Endothelial cell of umbilical vein (primary cell): ENCODE measurements around the gene NSG2. TPM values are rescaled to one million over a fixed set of nuclear protein-coding genes. Genes with fewer than 3 reads are reported as not detected.

Experiments
- BruUV-seq: library from RNA; stranded (reverse); fragments of 400-500 nt; replicated peaks from 2 replicates; lab custom pipeline; 2021; lab: Mats Ljungman, UMichigan
- CTCF ChIA-PET: fragments of 300-600, 350-600 bp; sonication (Branson Sonifier 250); formaldehyde crosslinking; loops from one replicate; lab custom pipeline; 2021; ENCODE audit warnings: antibody characterized with exemption, inconsistent platforms; lab: Charles Lee
- POLR2A ChIA-PET: fragments of 300-600, 350-600 bp; sonication (Branson Sonifier 250); formaldehyde crosslinking; loops from one replicate; lab custom pipeline; 2021; ENCODE audit warnings: antibody characterized with exemption, inconsistent platforms; lab: Charles Lee
- DNase-seq: peaks from one replicate; pipeline ENCODE4 v3.0.0-alpha.2; 2011; ENCODE audit warnings: low read depth, low spot score
- FAIRE-seq: peaks from 2 replicates; lab custom pipeline; 2011; peaks lifted over from hg19 to GRCh38; lab: Jason Lieb, UNC
- H2AFZ ChIP-seq: 2 replicates; pipeline ENCODE4 v1.6.0; 2012; ENCODE audit warnings: low read depth, low read length, control low read depth, inconsistent platforms
- H3K27ac ChIP-seq: 2 replicates; pipeline ENCODE4 v1.5.1; 2011; ENCODE audit warnings: low read depth, mild to moderate bottlenecking, control low read depth, low read length, moderate library complexity; ENCODE audit not compliant: insufficient read depth
- H3K27me3 ChIP-seq, 2 experiments: 2 replicates each; pipeline versions ENCODE4 v1.6.0 to v1.6.1; 2011; ENCODE audit warnings: low read length in 2 of 2, mixed read lengths in 1 of 2; ENCODE audit not compliant: control insufficient read depth in 2 of 2, insufficient read depth in 2 of 2
- H3K36me3 ChIP-seq, 2 experiments: 2 replicates in 1 of 2; 3 replicates in 1 of 2; pipeline ENCODE4 v1.5.1; 2011; ENCODE audit warnings: low read length in 2 of 2, mild to moderate bottlenecking in 1 of 2, moderate library complexity in 1 of 2; ENCODE audit not compliant: control insufficient read depth in 2 of 2, insufficient read depth in 2 of 2; ENCODE audit errors: extremely low read depth in 1 of 2
- H3K4me1 ChIP-seq: 3 replicates; pipeline ENCODE4 v1.5.1; 2011; ENCODE audit warnings: mild to moderate bottlenecking, low read length; ENCODE audit not compliant: control insufficient read depth, insufficient read depth; ENCODE audit errors: extremely low read depth
- H3K4me2 ChIP-seq: 2 replicates; pipeline ENCODE4 v1.6.1; 2011; ENCODE audit warnings: low read length, control low read depth, mixed read lengths; ENCODE audit not compliant: insufficient read depth
- H3K4me3 ChIP-seq, 3 experiments: fragments of 200-600 bp in 1 of 3; sonication (generic), shearing (Covaris generic) in 1 of 3; replicated peaks in 1 of 3; 2 replicates each; pipeline ENCODE4 v1.5.1; 2011 to 2016; ENCODE audit warnings: control low read depth in 3 of 3, low read length in 3 of 3, mild to moderate bottlenecking in 2 of 3, inconsistent platforms in 1 of 3, low read depth in 1 of 3, moderate library complexity in 1 of 3; ENCODE audit not compliant: insufficient read depth in 1 of 3
- H3K79me2 ChIP-seq: 2 replicates; pipeline ENCODE4 v1.6.0; 2012; ENCODE audit warnings: low read length, inconsistent platforms; ENCODE audit not compliant: control insufficient read depth, insufficient read depth
- H3K9ac ChIP-seq: replicated peaks from 2 replicates; pipeline ENCODE3; 2011; ENCODE audit warnings: low read length, control low read depth; ENCODE audit not compliant: insufficient read depth; ENCODE audit errors: extremely low read depth
- H3K9me1 ChIP-seq: replicated peaks from 3 replicates; pipeline ENCODE4 v1.6.0; 2011; ENCODE audit warnings: mild to moderate bottlenecking, low read length; ENCODE audit not compliant: control insufficient read depth, insufficient read depth; ENCODE audit errors: extremely low read depth
- H3K9me3 ChIP-seq: replicated peaks from 2 replicates; pipeline ENCODE4 v1.5.1; 2012; ENCODE audit warnings: low read length, inconsistent platforms; ENCODE audit not compliant: control insufficient read depth, insufficient read depth
- H4K20me1 ChIP-seq: replicated peaks from 2 replicates; pipeline ENCODE3; 2011; ENCODE audit warnings: mild to moderate bottlenecking, low read length; ENCODE audit not compliant: control insufficient read depth, insufficient read depth; ENCODE audit errors: extremely low read depth
- EZH2 ChIP-seq: IDR thresholded peaks from 2 replicates; pipeline ENCODE4 v1.6.1; 2012; ENCODE audit warnings: borderline replicate concordance, low read depth, mild to moderate bottlenecking, moderate library complexity, low read length, inconsistent platforms; ENCODE audit not compliant: severe bottlenecking
- FOS ChIP-seq: IDR thresholded peaks from 2 replicates; pipeline ENCODE4 v1.6.1; 2011; ENCODE audit warnings: mild to moderate bottlenecking, low read length, moderate library complexity, borderline replicate concordance; ENCODE audit not compliant: insufficient read depth
- GATA2 ChIP-seq: IDR thresholded peaks from 2 replicates; pipeline ENCODE4 v1.7.0; 2011; ENCODE audit warnings: low read depth, mild to moderate bottlenecking, moderate library complexity, mixed read lengths, low read length; ENCODE audit not compliant: insufficient read length, insufficient read depth
- JUN ChIP-seq: IDR thresholded peaks from 2 replicates; pipeline ENCODE4 v1.6.1; 2011; ENCODE audit warnings: borderline replicate concordance, low read depth; ENCODE audit not compliant: insufficient read length, insufficient read depth
- MYC ChIP-seq: IDR thresholded peaks from one replicate; pipeline ENCODE4 v1.6.1; 2011; ENCODE audit warnings: mild to moderate bottlenecking, low read depth, low read length
- POLR2AphosphoS5 ChIP-seq: IDR thresholded peaks from 2 replicates; pipeline ENCODE4 v1.6.1; 2012; ENCODE audit warnings: low read depth, mild to moderate bottlenecking, control low read depth, low read length, moderate library complexity; ENCODE audit not compliant: insufficient read depth
- dilution Hi-C: fragments of 300-500 bp; cut with MboI; formaldehyde crosslinking; loops from one replicate; pipeline ENCODE4 v1.15.0; 2019; ENCODE audit warnings: low sequenced_read_pairs; ENCODE audit not compliant: extremely low pct_ligation_motif_present
- intact Hi-C: fragments of 100-400 bp; cut with micrococcal nuclease; formaldehyde crosslinking; loops from one replicate; pipeline ENCODE4 v1.10.0; 2022
- polyA plus RNA-seq, 4 experiments: library from polyadenylated mRNA; depleted of rRNA in 3 of 4; stranded (reverse) in 3 of 4; unstranded in 1 of 4; fragments of >200 nt; gene quantifications; 2 replicates each; pipeline versions ENCODE4 v1.2.1 to v1.2.3, GENCODE V29; 2011 to 2012; ENCODE audit warnings: missing spikeins in 1 of 4
- total RNA-seq: library from RNA; stranded (reverse); gene quantifications from 2 replicates; pipeline ENCODE4 v1.2.3, GENCODE V29; 2021
- TF ChIP-seq, protein P1 (sequence below), 2 donors: IDR thresholded peaks; 1 replicate in 1 of 2; 2 replicates in 1 of 2; pipeline ENCODE4 v1.5.1; 2011; ENCODE audit warnings: low read length in 2 of 2, mild to moderate bottlenecking in 2 of 2, moderate library complexity in 2 of 2, control low read depth in 1 of 2, inconsistent platforms in 1 of 2, low read depth in 1 of 2; ENCODE audit not compliant: insufficient read depth in 1 of 2; ENCODE audit errors: extremely low read depth in 1 of 2

The NSG2 gene
- total and polyA plus RNA-seq, 2 donors (not counting 3 experiments of a cell fraction or from before 2014, with no cell fraction given), result not detected

DNA sequence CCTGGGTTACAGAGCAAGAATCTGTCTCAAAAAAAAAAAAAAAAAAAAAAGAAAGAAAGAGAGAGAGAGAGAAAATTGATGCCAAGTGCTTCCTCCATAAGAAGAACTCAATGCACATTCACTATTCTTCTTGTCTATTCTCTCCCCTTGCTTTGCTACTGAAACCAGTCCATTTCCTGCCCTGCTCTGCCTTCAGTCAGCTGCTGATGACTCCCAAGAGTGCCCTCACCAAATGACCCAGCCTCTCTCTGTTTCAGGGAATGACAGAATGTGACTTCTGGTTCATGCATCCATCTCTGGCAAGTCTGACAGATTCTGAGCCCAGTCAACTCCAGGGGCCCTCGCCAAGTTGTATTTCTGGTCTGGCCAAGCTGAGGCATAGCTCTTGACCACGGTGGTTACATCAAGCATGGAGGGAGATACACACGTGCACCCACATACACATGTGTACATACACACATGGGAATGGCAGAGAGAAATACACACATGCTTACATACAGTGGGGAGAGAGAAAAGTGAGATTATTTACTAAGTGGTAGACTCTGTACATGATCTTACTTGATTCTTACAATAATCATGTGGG, 106.2 kb downstream of the NSG2 start:
- Histone ChIP-seq H4K20me1 (no peaks in the 10 kb centered on the region), H3K4me2 (no peak overlapping the region), H2AFZ (no peak overlapping the region), H3K27ac (no peak overlapping the region), H3K79me2 (no peaks in the 10 kb centered on the region), H3K36me3 (no peaks in the 10 kb centered on the region), H3K27me3 (no peaks in the 10 kb centered on the region), H3K4me3 (no peak overlapping the region), H3K4me1 (no peaks in the 10 kb centered on the region), H3K9me3 (peaks cover 4% of the 10 kb centered on the region), H3K9me1 (no peaks in the 10 kb centered on the region), H3K9ac (no peak overlapping the region)
- dilution Hi-C loops, result no loop called here
- FAIRE-seq (no peak), DNase-seq (no peak)
- intact Hi-C loops, result no loop called here
- TF ChIP-seq GATA2 (no peak), EZH2 (no peak), MYC (no peak), FOS (no peak), JUN (no peak), POLR2AphosphoS5 (no peak)
- TF ChIP-seq, protein P1, sequence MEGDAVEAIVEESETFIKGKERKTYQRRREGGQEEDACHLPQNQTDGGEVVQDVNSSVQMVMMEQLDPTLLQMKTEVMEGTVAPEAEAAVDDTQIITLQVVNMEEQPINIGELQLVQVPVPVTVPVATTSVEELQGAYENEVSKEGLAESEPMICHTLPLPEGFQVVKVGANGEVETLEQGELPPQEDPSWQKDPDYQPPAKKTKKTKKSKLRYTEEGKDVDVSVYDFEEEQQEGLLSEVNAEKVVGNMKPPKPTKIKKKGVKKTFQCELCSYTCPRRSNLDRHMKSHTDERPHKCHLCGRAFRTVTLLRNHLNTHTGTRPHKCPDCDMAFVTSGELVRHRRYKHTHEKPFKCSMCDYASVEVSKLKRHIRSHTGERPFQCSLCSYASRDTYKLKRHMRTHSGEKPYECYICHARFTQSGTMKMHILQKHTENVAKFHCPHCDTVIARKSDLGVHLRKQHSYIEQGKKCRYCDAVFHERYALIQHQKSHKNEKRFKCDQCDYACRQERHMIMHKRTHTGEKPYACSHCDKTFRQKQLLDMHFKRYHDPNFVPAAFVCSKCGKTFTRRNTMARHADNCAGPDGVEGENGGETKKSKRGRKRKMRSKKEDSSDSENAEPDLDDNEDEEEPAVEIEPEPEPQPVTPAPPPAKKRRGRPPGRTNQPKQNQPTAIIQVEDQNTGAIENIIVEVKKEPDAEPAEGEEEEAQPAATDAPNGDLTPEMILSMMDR (IDR thresholded peaks at IDR 0.05; ENCODE audit: extremely low read depth in 1 of 2, insufficient read depth in 1 of 2, low read depth in 1 of 2, low read length in 2 of 2), result no peak
- no TSS peak for BruUV-seq
- ChIA-PET CTCF (no interaction called here), POLR2A (no interaction called here)
